Spleen (tissue), 11 donors: ENCODE results near the gene ANO3. TPM values are rescaled to one million over a fixed set of nuclear protein-coding genes. Genes with fewer than 3 reads are reported as not detected.

Experiments
- DNase-seq: peaks from one replicate; pipeline ENCODE4 v3.0.0-alpha.2; 2020
- H3K27ac ChIP-seq, 8 donors: fragments of 200-600 bp; sonication (generic) in 7 of 8; 1 replicate in 4 of 8; 2 replicates in 4 of 8; pipeline versions ENCODE4 v1.5.0 to v1.8.0; 2016 to 2021; ENCODE audit warnings: inconsistent platforms in 4 of 8, mild to moderate bottlenecking in 4 of 8, moderate library complexity in 1 of 8
- H3K27me3 ChIP-seq, 7 donors: fragments of 200-600 bp; sonication (generic) in 6 of 7; replicated peaks in 1 of 7; 1 replicate in 4 of 7; 2 replicates in 3 of 7; pipeline versions ENCODE4 v1.5.0 to v1.8.0; 2016 to 2021; ENCODE audit warnings: inconsistent platforms in 3 of 7, mild to moderate bottlenecking in 1 of 7
- H3K36me3 ChIP-seq, 6 donors: fragments of 200-600 bp; sonication (generic) in 5 of 6; 1 replicate in 4 of 6; 2 replicates in 2 of 6; pipeline versions ENCODE4 v1.5.0 to v1.8.0; 2016 to 2021; ENCODE audit warnings: inconsistent platforms in 2 of 6
- H3K4me1 ChIP-seq, 6 donors: fragments of 200-600 bp; sonication (generic) in 5 of 6; 1 replicate in 3 of 6; 2 replicates in 3 of 6; pipeline versions ENCODE4 v1.5.0 to v1.8.0; 2016 to 2021; ENCODE audit warnings: inconsistent platforms in 3 of 6
- H3K4me3 ChIP-seq, 8 donors: fragments of 200-600 bp; sonication (generic) in 7 of 8; 1 replicate in 4 of 8; 2 replicates in 4 of 8; pipeline versions ENCODE4 v1.5.0 to v1.8.0; 2016 to 2021; ENCODE audit warnings: inconsistent platforms in 4 of 8, mild to moderate bottlenecking in 4 of 8, moderate library complexity in 2 of 8
- H3K9me3 ChIP-seq, 8 donors: fragments of 200-600 bp; sonication (generic) in 7 of 8; 1 replicate in 4 of 8; 2 replicates in 4 of 8; pipeline versions ENCODE4 v1.5.0 to v1.8.0; 2016 to 2021; ENCODE audit warnings: inconsistent platforms in 4 of 8
- POLR2A ChIP-seq, 3 donors: fragments of 450-650 bp; IDR thresholded peaks; one replicate each; pipeline ENCODE4 v1.5.1; 2017; ENCODE audit warnings: antibody characterized with exemption in 3 of 3, mild to moderate bottlenecking in 1 of 3
- POLR2AphosphoS5 ChIP-seq, 3 donors: sonication (generic); formaldehyde crosslinking; IDR thresholded peaks; one replicate each; pipeline ENCODE4 v1.5.1; 2017; ENCODE audit warnings: antibody characterized with exemption in 3 of 3
- whole genome bisulfite sequencing, 5 donors: extraction: QIAGEN DNeasy Blood & Tissue Kit in 3 of 5; methylation state at CpG; one replicate each; pipeline versions ENCODE4 v1.1.5 to v1.1.7; 2013 to 2018; 5-methylcytosine and 5-hydroxymethylcytosine counted together
- intact Hi-C: fragments of 100-400 bp; cut with DNase I; formaldehyde crosslinking; loops from one replicate; pipeline ENCODE4 v1.15.0; 2023; ENCODE audit warnings: low total_unique reads
- polyA plus RNA-seq, 3 donors: library from polyadenylated mRNA; stranded (reverse); fragments of 200-250 nt; gene quantifications; one replicate each; pipeline ENCODE4 v1.2.1, GENCODE V29; 2013
- total RNA-seq, 7 donors: library from RNA; depleted of rRNA in 3 of 7; stranded (reverse); fragments of >200 nt in 3 of 7; fragmentation: NEBNext Ultra II Directional in 4 of 7; extraction: Animal tissue kit (Norgen Biotek cat#: 25700) in 4 of 7; gene quantifications; one replicate each; pipeline versions ENCODE4 v1.1.0 to v1.2.1, GENCODE V29; 2016 to 2021
- TF ChIP-seq, protein P1 (sequence below), 11 experiments: fragments of 200-600 bp in 7 of 11; fragments of 450-650 bp in 4 of 11; sonication (generic) in 4 of 11; IDR thresholded peaks in 8 of 11; conservative IDR thresholded peaks in 3 of 11; 1 replicate in 7 of 11; 2 replicates in 4 of 11; pipeline versions ENCODE4 v1.4.0 to v1.8.0; 2016 to 2021; ENCODE audit warnings: antibody characterized with exemption in 11 of 11, inconsistent platforms in 4 of 11, mild to moderate bottlenecking in 1 of 11
- donor health status: healthy with polysubstance abuse.
- donor health status: DM: no; HTN: no; CAD: no; lungs with moderate emphysema.
- donor health status: DM: no; HTN: no; CAD: no.
- donor health status: Bipolar disorder and iron deficiency.
- donor health status: healthy.
- donor health status: DM: no; HTN: no; CAD: no.
- donor health status: DM: yes; HTN: yes; CAD: no.

The ANO3 gene
- total and polyA plus RNA-seq, 10 donors, result 0.03 to 2.6 (median 0.26) TPM; not detected in 4

DNA sequence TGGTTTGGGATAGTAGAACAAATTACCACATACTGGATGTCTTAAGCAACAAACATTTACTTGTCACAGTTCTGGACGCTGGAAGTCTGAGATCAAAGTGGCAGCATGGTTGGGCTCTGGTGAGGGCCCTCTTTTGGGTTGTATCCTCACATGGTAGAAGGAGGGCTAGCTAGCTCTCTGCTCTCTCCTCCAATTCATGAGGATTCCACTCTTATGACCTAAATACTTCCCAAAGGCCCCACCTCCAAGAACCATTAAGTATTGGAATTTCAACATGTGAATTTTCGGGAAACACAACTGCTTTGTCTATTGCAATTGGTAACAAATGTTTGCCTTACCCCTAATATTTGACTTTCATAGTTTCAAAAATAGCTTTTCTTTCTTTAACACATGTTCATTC lies 187.5 kb downstream of the ANO3 start:
- Histone ChIP-seq H3K27me3 (no peaks in the 10 kb centered on the region), H3K4me3 (no peak overlapping the region), H3K27ac (no peak overlapping the region), H3K4me1 (no peaks in the 10 kb centered on the region), H3K36me3 (no peaks in the 10 kb centered on the region), H3K9me3 (no peaks in the 10 kb centered on the region)
- DNase-seq, result no peak
- TF ChIP-seq, protein P1, sequence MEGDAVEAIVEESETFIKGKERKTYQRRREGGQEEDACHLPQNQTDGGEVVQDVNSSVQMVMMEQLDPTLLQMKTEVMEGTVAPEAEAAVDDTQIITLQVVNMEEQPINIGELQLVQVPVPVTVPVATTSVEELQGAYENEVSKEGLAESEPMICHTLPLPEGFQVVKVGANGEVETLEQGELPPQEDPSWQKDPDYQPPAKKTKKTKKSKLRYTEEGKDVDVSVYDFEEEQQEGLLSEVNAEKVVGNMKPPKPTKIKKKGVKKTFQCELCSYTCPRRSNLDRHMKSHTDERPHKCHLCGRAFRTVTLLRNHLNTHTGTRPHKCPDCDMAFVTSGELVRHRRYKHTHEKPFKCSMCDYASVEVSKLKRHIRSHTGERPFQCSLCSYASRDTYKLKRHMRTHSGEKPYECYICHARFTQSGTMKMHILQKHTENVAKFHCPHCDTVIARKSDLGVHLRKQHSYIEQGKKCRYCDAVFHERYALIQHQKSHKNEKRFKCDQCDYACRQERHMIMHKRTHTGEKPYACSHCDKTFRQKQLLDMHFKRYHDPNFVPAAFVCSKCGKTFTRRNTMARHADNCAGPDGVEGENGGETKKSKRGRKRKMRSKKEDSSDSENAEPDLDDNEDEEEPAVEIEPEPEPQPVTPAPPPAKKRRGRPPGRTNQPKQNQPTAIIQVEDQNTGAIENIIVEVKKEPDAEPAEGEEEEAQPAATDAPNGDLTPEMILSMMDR (IDR thresholded peaks at IDR 0.05 in 8 of 11, conservative IDR thresholded peaks at IDR 0.05 in 3 of 11), result no peak
- TF ChIP-seq POLR2A (IDR thresholded peaks at IDR 0.05) (no peak), POLR2AphosphoS5 (IDR thresholded peaks at IDR 0.05) (no peak)
- WGBS, 5 donors, result 74 to 89% (median 78%) methylated on average over 2 of the region's 2 CpGs
- intact Hi-C loops, result no loop called here

DNA sequence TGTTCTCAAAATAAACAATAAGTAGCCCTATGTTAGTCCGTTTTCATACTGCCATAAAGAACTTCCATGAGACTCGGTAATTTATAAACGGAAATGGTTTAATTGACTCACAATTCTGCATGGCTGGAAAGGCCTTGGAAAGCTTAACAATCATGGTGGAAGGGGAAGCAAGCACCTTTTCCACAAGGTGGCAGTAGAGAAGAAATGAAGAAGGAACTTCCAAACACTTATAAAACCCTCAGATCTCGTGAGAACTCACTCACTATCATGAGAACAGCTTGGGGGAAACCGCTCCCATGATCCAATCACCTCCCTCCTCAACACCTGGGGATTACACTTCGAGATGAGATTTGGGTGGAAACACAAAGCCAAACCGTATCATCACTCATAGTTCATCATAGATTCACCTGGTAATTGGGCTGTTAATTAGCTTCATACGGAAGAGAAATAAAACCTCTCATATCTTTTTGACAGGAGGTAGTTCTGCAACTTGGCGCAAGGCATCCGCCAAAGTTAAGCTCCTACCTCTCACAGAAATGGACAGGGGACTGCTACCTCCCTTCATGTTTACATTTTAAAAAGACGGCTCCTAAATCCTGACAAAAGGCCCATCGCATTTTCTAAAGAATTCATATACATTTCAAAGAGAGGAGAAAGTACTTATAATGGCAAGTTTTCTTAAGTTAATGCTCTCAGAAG lies 191.1 kb downstream of the ANO3 start:
- Histone ChIP-seq H3K36me3 (no peaks in the 10 kb centered on the region), H3K27ac (no peak overlapping the region), H3K4me1 (no peaks in the 10 kb centered on the region), H3K9me3 (no peaks in the 10 kb centered on the region), H3K4me3 (no peak overlapping the region), H3K27me3 (no peaks in the 10 kb centered on the region)
- 68 to 72% (median 69%) methylated on average over 12 of the region's 12 CpGs for WGBS, 5 donors
- intact Hi-C loops, result no loop called here
- no peak for DNase-seq
- TF ChIP-seq POLR2AphosphoS5 (IDR thresholded peaks at IDR 0.05), result no peak
- TF ChIP-seq, protein P1 (IDR thresholded peaks at IDR 0.05 in 8 of 11, conservative IDR thresholded peaks at IDR 0.05 in 3 of 11), result no peak
- no peak for TF ChIP-seq POLR2A (IDR thresholded peaks at IDR 0.05)

DNA sequence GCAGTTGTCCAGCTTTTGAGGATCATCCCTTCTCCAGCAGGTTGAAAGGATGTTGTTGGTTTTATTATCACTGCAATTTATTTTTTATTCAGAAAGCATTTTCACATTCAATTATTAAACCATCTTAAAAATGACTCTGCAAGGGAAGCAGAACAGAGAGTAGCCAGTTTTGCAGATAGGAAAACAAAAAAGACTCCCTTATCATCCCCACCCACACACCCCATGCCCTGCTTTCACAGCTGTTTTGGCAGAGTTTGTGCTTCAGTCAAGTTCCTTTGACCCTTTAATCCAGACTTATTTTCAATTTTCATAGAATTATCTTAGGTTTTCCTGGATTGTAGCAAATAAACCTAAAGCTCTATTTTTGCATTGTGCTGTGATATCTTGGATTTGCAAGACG lies 195.8 kb downstream of the ANO3 start:
- Histone ChIP-seq H3K27ac (no peak overlapping the region), H3K9me3 (no peaks in the 10 kb centered on the region), H3K36me3 (no peaks in the 10 kb centered on the region), H3K4me1 (no peaks in the 10 kb centered on the region), H3K4me3 (no peak overlapping the region), H3K27me3 (no peaks in the 10 kb centered on the region)
- 55 to 81% (median 62%) methylated on average over 1 of the region's 1 CpG for WGBS, 5 donors
- intact Hi-C loops, result no loop called here
- DNase-seq, result no peak
- TF ChIP-seq, protein P1 (IDR thresholded peaks at IDR 0.05 in 8 of 11, conservative IDR thresholded peaks at IDR 0.05 in 3 of 11), result no peak
- TF ChIP-seq POLR2AphosphoS5 (IDR thresholded peaks at IDR 0.05), result no peak
- no peak for TF ChIP-seq POLR2A (IDR thresholded peaks at IDR 0.05)

DNA sequence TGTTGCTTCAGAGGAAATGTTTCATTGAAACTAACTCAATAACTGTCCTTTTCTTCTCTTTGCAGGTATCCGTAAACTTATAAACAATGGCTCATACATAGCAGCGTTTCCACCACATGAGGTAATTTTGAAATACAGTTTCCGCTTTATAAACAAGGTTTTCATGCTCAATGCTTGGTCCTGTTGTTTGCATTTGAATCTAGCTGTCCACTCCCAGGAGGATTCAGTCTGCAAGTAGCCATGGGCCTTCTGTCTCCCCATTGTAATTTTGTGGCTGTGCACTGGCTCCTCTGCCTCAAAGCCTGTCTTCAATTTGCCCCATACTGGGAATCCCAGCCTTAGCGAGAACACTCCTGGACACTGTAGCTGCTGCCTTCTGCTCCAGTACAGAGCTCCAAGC lies 205.4 kb downstream of the ANO3 start:
- Histone ChIP-seq H3K9me3 (peaks cover 0 to 10% (median 0%) of the 10 kb centered on the region in 8 donors), H3K4me1 (no peaks in the 10 kb centered on the region), H3K36me3 (no peaks in the 10 kb centered on the region), H3K4me3 (no peak overlapping the region), H3K27ac (no peak overlapping the region), H3K27me3 (no peaks in the 10 kb centered on the region)
- no peak for DNase-seq
- WGBS, 5 donors, result 87 to 96% (median 91%) methylated on average over 4 of the region's 4 CpGs
- no peak for TF ChIP-seq POLR2A (IDR thresholded peaks at IDR 0.05)
- intact Hi-C loops, result no loop called here
